ENCODE results near the gene C2orf78. TPM values are rescaled to one million over a fixed set of nuclear protein-coding genes. Genes with fewer than 3 reads are reported as not detected.

C2orf78 gene
- total and polyA plus RNA-seq, 10 of the 15 experiments (the other 5 are each of a cell fraction or from before 2014, with no cell fraction given), result 0.08 to 0.82 (median 0.40) TPM

DNA sequence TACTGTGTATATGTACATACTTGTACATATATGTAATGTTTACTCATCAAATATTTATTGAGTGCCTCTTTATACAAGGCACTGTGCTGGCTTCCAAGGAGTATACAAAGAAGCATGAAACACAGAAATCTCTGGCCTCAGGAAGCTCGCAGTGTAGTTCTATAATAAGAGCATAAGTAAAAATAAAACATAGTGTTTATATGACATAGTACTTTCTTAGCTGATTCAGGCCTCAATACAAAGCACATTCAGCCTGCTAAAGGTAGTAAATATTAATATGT is 58.7 kb downstream of the C2orf78 start (continued):
- TF ChIP-seq CTCF (IDR thresholded peaks at IDR 0.05 in 2 of 3, conservative IDR thresholded peaks at IDR 0.05 in 1 of 3; ENCODE audit: control insufficient read depth in 2 of 3, extremely low read depth in 1 of 3, insufficient read depth in 1 of 3, low read depth in 3 of 3, low read length in 3 of 3) (no peak), TCF3 (IDR thresholded peaks at IDR 0.05; ENCODE audit: borderline replicate concordance, insufficient read depth, low read depth, low read length) (no peak), BHLHE40 (IDR thresholded peaks at IDR 0.05; ENCODE audit: borderline replicate concordance in 1 of 2, low read depth in 2 of 2, low read length in 1 of 2) (no peak), ZNF207 (IDR thresholded peaks at IDR 0.05; ENCODE audit: borderline replicate concordance) (no peak), SRF (IDR thresholded peaks at IDR 0.05; ENCODE audit: low read depth in 2 of 2, low read length in 2 of 2) (no peak)
- TF ChIP-seq, protein P1, sequence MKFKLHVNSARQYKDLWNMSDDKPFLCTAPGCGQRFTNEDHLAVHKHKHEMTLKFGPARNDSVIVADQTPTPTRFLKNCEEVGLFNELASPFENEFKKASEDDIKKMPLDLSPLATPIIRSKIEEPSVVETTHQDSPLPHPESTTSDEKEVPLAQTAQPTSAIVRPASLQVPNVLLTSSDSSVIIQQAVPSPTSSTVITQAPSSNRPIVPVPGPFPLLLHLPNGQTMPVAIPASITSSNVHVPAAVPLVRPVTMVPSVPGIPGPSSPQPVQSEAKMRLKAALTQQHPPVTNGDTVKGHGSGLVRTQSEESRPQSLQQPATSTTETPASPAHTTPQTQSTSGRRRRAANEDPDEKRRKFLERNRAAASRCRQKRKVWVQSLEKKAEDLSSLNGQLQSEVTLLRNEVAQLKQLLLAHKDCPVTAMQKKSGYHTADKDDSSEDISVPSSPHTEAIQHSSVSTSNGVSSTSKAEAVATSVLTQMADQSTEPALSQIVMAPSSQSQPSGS (IDR thresholded peaks at IDR 0.05; ENCODE audit: low read length), result no peak

GRCh38 chr2:73844087-73844486 is 60.1 kb downstream of the C2orf78 start:
- no peaks in the 10 kb centered on the region for H4K20me1 ChIP-seq (ENCODE audit: control insufficient read depth, insufficient read depth)
- intact Hi-C loops (cut with micrococcal nuclease; ENCODE audit: unreplicated experiment) (no loop called here), in situ Hi-C loops (cut with MboI) (no loop called here)
- 46% methylated on average over 2 of the region's 2 CpGs for WGBS (ENCODE audit: insufficient coverage, insufficient replicate concordance, low lambda C conversion rate, missing lambda C conversion rate)
- DNase-seq (ENCODE audit: low read depth, low spot score) (no peak), ATAC-seq (no peak), FAIRE-seq (no peak)
- H3K27ac ChIP-seq (ENCODE audit: control insufficient read depth, insufficient read depth), result no peak overlapping the region
- H3K27me3 ChIP-seq (replicated peaks in 1 of 2; ENCODE audit: control insufficient read depth in 2 of 2, insufficient read depth in 2 of 2, low read length in 1 of 2), result no peaks in the 10 kb centered on the region
- ChIA-PET POLR2A (no interaction called here), SMC1A (ENCODE audit: uncharacterized antibody, unreplicated experiment) (interaction anchor here (1.2 to 1.4 kb wide), 3 partner anchors 15 to 22 kb away, joined by 3 to 5 read pairs (median 5); partner anchors contain the start of gene STAMBP), RAD21 (ENCODE audit: unreplicated experiment) (no interaction called here), CTCF (interaction anchor here (0.9 to 4.3 kb wide), 4 partner anchors 10 to 491 kb away, joined by 3 to 24 read pairs (median 12); partner anchors contain the start of gene STAMBP)
- BruUV-seq (replicated peaks), result no TSS peak
- H3K79me2 ChIP-seq (ENCODE audit: control insufficient read depth, insufficient read depth, low read length), result no peaks in the 10 kb centered on the region; the same call in 1 of the 2 replicates
- no peaks in the 10 kb centered on the region for H3K4me1 ChIP-seq (ENCODE audit: control insufficient read depth, insufficient read depth, low read length)
- no peaks in the 10 kb centered on the region for H3K9me3 ChIP-seq (replicated peaks; ENCODE audit: control insufficient read depth, insufficient read depth, low read length)
- no peak overlapping the region for H3K4me3 ChIP-seq
- no peak overlapping the region for H2AFZ ChIP-seq (ENCODE audit: control insufficient read depth, low read depth, low read length)
- no peak overlapping the region for H3K9ac ChIP-seq (ENCODE audit: control insufficient read depth, insufficient read depth, low read length)
- no peak overlapping the region for H3K4me2 ChIP-seq (ENCODE audit: control insufficient read depth, insufficient read depth)
- peaks cover 5 to 32% of the 10 kb centered on the region in 2 experiments for H3K36me3 ChIP-seq (ENCODE audit: control insufficient read depth in 2 of 2, insufficient read depth in 2 of 2, low read length in 1 of 2)
- TF ChIP-seq HDGF (IDR thresholded peaks at IDR 0.05) (no peak), ZNF207 (IDR thresholded peaks at IDR 0.05; ENCODE audit: borderline replicate concordance) (no peak), ELK1 (IDR thresholded peaks at IDR 0.05; ENCODE audit: low read depth, low read length) (no peak), ESRRA (IDR thresholded peaks at IDR 0.05; ENCODE audit: low read length) (no peak), RAD51 (IDR thresholded peaks at IDR 0.05) (no peak), SMARCA5 (IDR thresholded peaks at IDR 0.05) (no peak), EED (IDR thresholded peaks at IDR 0.05; ENCODE audit: low read depth) (no peak), RELA (IDR thresholded peaks at IDR 0.05; ENCODE audit: borderline replicate concordance, partially characterized antibody) (no peak), CHD4 (IDR thresholded peaks at IDR 0.05) (no peak), CHD1 (IDR thresholded peaks at IDR 0.05; ENCODE audit: low read depth, low read length) (no peak), DPF2 (IDR thresholded peaks at IDR 0.05) (no peak)
- TF ChIP-seq, protein P2, sequence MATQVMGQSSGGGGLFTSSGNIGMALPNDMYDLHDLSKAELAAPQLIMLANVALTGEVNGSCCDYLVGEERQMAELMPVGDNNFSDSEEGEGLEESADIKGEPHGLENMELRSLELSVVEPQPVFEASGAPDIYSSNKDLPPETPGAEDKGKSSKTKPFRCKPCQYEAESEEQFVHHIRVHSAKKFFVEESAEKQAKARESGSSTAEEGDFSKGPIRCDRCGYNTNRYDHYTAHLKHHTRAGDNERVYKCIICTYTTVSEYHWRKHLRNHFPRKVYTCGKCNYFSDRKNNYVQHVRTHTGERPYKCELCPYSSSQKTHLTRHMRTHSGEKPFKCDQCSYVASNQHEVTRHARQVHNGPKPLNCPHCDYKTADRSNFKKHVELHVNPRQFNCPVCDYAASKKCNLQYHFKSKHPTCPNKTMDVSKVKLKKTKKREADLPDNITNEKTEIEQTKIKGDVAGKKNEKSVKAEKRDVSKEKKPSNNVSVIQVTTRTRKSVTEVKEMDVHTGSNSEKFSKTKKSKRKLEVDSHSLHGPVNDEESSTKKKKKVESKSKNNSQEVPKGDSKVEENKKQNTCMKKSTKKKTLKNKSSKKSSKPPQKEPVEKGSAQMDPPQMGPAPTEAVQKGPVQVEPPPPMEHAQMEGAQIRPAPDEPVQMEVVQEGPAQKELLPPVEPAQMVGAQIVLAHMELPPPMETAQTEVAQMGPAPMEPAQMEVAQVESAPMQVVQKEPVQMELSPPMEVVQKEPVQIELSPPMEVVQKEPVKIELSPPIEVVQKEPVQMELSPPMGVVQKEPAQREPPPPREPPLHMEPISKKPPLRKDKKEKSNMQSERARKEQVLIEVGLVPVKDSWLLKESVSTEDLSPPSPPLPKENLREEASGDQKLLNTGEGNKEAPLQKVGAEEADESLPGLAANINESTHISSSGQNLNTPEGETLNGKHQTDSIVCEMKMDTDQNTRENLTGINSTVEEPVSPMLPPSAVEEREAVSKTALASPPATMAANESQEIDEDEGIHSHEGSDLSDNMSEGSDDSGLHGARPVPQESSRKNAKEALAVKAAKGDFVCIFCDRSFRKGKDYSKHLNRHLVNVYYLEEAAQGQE (IDR thresholded peaks at IDR 0.05; ENCODE audit: low read depth, low read length), result no peak
